Epithelial cell of proximal tubule (primary cell): ENCODE results near the gene SLC26A6. TPM values are rescaled to one million over a fixed set of nuclear protein-coding genes. Genes with fewer than 3 reads are reported as not detected.

Source experiments
- DNase-seq: peaks from one replicate; pipeline ENCODE4 v3.0.0-alpha.2; 2011; ENCODE audit warnings: low read depth
- H3K4me3 ChIP-seq: 2 replicates; pipeline ENCODE4 v1.5.1; 2011; ENCODE audit warnings: low read depth, mild to moderate bottlenecking, low read length
- total RNA-seq: library from RNA; depleted of rRNA; stranded (reverse); fragments of >200 nt; gene quantifications from 2 replicates; pipeline ENCODE4 v1.2.3, GENCODE V29; 2015
- TF ChIP-seq, protein P1 (sequence below): conservative IDR thresholded peaks from 2 replicates; pipeline ENCODE4 v1.5.1; 2012; ENCODE audit warnings: low read depth, mild to moderate bottlenecking, low read length

Gene SLC26A6
- total RNA-seq, 1 donor from 2014 or later, result 33.4 TPM

- DNase-seq, result no peak
- TF ChIP-seq, protein P1, sequence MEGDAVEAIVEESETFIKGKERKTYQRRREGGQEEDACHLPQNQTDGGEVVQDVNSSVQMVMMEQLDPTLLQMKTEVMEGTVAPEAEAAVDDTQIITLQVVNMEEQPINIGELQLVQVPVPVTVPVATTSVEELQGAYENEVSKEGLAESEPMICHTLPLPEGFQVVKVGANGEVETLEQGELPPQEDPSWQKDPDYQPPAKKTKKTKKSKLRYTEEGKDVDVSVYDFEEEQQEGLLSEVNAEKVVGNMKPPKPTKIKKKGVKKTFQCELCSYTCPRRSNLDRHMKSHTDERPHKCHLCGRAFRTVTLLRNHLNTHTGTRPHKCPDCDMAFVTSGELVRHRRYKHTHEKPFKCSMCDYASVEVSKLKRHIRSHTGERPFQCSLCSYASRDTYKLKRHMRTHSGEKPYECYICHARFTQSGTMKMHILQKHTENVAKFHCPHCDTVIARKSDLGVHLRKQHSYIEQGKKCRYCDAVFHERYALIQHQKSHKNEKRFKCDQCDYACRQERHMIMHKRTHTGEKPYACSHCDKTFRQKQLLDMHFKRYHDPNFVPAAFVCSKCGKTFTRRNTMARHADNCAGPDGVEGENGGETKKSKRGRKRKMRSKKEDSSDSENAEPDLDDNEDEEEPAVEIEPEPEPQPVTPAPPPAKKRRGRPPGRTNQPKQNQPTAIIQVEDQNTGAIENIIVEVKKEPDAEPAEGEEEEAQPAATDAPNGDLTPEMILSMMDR, result no peak
- H3K4me3 ChIP-seq, result no peak overlapping the region
Observed at GRCh38 chr3:48631516-48632448, 3.5 kb downstream of the SLC26A6 start.

- TF ChIP-seq, protein P1, result no peak
- H3K4me3 ChIP-seq, result no peak overlapping the region
- DNase-seq, result no peak
Observed at GRCh38 chr3:48630833-48631232, 4.4 kb downstream of the SLC26A6 start.

DNA sequence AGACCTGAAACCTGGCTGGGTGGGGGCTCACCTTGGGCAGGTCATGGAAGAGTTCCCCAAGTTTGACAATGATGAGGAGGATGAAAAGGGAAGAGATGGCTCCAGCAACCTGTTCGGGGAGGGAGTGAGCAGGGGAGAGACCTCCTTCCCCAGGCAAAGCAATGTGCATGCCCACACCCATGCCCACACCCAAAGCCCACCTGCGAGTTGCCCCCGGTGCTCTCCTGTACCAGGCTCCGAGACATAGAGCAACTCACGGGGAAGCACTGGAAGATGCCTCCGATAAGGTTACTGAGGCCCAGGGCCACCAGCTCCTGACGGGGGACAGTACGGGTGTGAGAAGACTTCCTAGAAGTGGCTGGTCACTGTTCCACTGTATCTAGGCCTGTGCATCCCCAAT, 4.9 kb downstream of the SLC26A6 start:
- TF ChIP-seq, protein P1, result no peak
- DNase-seq, result no peak
- no peak overlapping the region for H3K4me3 ChIP-seq

GRCh38 chr3:48629894-48630293, 5.4 kb downstream of the SLC26A6 start:
- no peak overlapping the region for H3K4me3 ChIP-seq
- no peak for DNase-seq
- TF ChIP-seq, protein P1, result no peak

DNA sequence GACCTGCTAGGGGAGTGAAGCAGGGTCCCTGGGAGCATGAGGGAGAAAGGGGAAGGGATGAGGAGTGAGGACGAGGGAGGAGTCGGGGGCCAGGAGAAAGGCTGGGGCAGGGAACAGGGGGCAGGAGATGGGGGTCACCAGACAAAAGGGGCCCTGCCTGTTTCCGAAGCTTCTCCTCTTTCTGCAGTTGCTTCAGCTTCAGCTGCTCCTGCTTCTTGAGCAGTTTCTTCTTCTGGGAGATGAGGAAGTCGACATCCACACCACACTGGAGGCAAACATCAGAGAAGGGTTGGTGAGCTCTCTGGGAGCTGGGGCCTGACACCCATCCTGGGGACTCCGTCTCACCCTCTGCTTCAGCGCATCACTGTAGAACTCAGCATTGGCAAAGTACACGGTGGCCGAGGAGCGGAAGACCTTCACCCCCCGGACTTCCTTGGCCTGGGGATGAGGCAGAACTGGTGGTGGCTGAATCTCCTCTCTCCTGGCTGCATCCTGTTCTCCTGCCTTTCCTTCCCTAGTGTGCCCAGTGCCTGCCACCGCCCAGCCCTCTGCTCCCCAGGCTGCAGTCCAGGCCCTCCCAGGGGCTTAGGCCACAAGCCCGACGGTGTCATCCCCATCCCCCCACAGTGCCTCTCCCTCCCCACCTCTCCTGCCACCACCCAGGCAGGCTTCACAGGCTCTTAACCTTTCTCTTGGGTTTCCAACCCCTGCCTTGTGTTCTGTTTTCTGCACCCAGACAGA, 6.8 kb downstream of the SLC26A6 start:
- DNase-seq, result no peak
- TF ChIP-seq, protein P1, result no peak
- no peak overlapping the region for H3K4me3 ChIP-seq

DNA sequence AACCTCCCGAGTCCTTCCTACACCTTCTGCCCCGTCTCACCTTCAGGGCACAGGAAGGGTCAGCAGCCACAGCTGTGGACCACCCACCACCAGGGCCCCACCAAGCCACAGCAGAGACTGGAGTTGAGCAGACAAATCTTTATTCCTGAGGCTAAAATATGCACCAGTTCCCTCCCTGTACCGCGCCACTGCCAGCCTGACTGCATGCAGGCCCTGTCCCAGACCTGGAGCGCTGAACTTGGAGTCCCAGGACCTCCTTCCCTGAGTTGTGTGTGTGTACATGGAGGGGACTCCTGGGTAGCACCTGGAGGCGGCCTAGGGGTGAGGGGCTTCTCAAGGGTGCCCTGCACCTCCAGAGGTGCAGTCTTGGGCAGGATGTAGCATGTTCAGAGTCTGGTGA, 9.7 kb downstream of the SLC26A6 start:
- TF ChIP-seq, protein P1, result no peak
- DNase-seq, result no peak
- no peak overlapping the region for H3K4me3 ChIP-seq
